Effector memory CD4-positive, alpha-beta T cell (primary cell): ENCODE measurements around the gene SLC39A9.

Experiments
- DNase-seq, 3 donors: peaks; one replicate each; pipeline ENCODE4 v3.0.0-alpha.2; 2020
- H3K27ac ChIP-seq: 2 replicates; pipeline ENCODE4 v1.7.0; 2013; ENCODE audit warnings: mild to moderate bottlenecking, low read length, moderate library complexity; ENCODE audit not compliant: insufficient read depth, poor library complexity, severe bottlenecking
- H3K27me3 ChIP-seq: replicated peaks from 2 replicates; pipeline ENCODE4 v1.7.0; 2013; ENCODE audit warnings: mild to moderate bottlenecking, low read length; ENCODE audit not compliant: insufficient read depth, control insufficient read depth, poor library complexity, severe bottlenecking
- H3K36me3 ChIP-seq: 2 replicates; pipeline ENCODE4 v1.7.0; 2013; ENCODE audit warnings: mild to moderate bottlenecking, low read length, moderate library complexity; ENCODE audit not compliant: control insufficient read depth, insufficient read depth
- H3K4me1 ChIP-seq: 2 replicates; pipeline ENCODE4 v1.7.0; 2013; ENCODE audit warnings: low read length, mild to moderate bottlenecking; ENCODE audit not compliant: control insufficient read depth, insufficient read depth, poor library complexity, severe bottlenecking
- H3K4me3 ChIP-seq: 2 replicates; pipeline ENCODE4 v1.7.0; 2013; ENCODE audit warnings: low read length, low read depth, mild to moderate bottlenecking; ENCODE audit not compliant: insufficient read depth, poor library complexity, severe bottlenecking
- H3K9me3 ChIP-seq: 2 replicates; pipeline ENCODE4 v1.7.0; 2013; ENCODE audit warnings: mild to moderate bottlenecking, low read length, moderate library complexity; ENCODE audit not compliant: control insufficient read depth

The SLC39A9 gene

DNA sequence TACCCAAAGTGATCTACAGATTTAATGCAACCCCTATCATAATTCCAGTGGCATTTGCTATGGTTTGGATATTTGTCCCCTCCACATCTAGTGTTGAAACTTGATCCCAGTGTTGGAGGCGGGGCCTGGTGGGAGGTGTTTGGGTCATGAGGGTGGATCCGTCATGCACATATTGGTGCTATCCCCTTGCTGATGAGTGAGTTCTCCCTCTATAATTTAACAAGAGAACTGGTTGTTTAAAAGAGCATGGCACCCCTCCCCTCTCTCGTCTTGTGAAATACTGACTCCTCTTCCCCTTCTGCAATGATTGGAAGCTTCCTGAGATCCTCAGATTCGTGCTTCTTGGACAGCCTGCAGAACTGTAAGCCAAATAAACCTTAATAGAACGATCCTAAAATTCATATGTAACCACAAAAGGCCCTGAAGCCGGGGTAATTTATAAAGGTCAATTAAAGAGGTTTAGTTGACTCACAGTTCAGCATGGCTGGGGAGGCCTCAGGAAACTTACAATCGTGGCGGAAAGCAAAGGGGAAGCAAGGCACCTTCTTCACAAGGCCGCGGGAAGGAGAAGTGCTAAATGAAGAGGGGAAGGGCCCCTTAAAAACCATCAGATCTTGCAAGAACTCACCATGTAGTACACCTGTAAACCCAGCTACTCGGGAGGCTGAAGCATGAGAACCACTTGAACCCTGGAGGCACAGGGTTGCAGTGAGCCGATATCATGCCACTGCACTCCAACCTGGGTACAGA lies 41.2 kb downstream of the SLC39A9 start:
- H3K4me1 ChIP-seq, result no peaks in the 10 kb centered on the region
- H3K9me3 ChIP-seq, result no peaks in the 10 kb centered on the region
- no peaks in the 10 kb centered on the region for H3K36me3 ChIP-seq
- no peak overlapping the region for H3K4me3 ChIP-seq
- H3K27ac ChIP-seq, result no peak overlapping the region
- DNase-seq, result no peak
- no peaks in the 10 kb centered on the region for H3K27me3 ChIP-seq

GRCh38 chr14:69441948-69442347 lies 43.5 kb downstream of the SLC39A9 start:
- Histone ChIP-seq H3K36me3 (no peaks in the 10 kb centered on the region), H3K27ac (no peak overlapping the region), H3K27me3 (no peaks in the 10 kb centered on the region), H3K4me1 (no peaks in the 10 kb centered on the region), H3K9me3 (no peaks in the 10 kb centered on the region), H3K4me3 (no peak overlapping the region)
- DNase-seq, result no peak

DNA sequence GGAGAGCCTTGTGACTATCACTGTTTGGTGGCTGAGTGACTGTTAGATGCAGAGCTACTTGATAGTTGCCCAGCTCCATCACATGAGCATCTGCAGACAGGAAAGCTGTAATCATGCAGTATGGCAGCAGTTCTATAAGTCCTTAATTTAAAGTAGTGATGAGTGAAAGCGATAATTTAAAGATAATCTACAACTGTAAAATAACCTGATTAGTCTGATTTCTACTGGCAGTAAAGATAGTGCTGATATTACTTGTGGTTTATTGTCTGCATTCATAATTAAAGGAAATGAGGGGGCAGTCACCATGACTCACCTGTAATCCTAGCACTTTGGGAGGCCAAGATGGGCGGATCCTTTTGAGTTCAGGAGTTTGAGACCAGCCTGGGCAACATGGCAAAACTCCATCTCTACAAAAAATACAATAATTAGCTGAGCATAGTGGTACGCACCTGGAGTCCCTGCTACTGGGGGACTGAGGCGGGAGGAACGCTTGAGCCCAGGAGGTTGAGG lies 44.9 kb downstream of the SLC39A9 start:
- H3K36me3 ChIP-seq, result no peaks in the 10 kb centered on the region
- H3K4me3 ChIP-seq, result no peak overlapping the region
- H3K4me1 ChIP-seq, result no peaks in the 10 kb centered on the region
- DNase-seq, result no peak
- H3K27me3 ChIP-seq, result no peaks in the 10 kb centered on the region
- no peaks in the 10 kb centered on the region for H3K9me3 ChIP-seq
- H3K27ac ChIP-seq, result no peak overlapping the region

- H3K36me3 ChIP-seq, result no peaks in the 10 kb centered on the region
- no peaks in the 10 kb centered on the region for H3K4me1 ChIP-seq
- no peak overlapping the region for H3K4me3 ChIP-seq
- H3K27ac ChIP-seq, result no peak overlapping the region
- H3K27me3 ChIP-seq, result no peaks in the 10 kb centered on the region
- no peaks in the 10 kb centered on the region for H3K9me3 ChIP-seq
- DNase-seq, result no peak
Observed at GRCh38 chr14:69449216-69449615, 50.7 kb downstream of the SLC39A9 start.

- H3K27ac ChIP-seq, result no peak overlapping the region
- no peaks in the 10 kb centered on the region for H3K9me3 ChIP-seq
- H3K27me3 ChIP-seq, result no peaks in the 10 kb centered on the region
- H3K4me3 ChIP-seq, result no peak overlapping the region
- peaks cover 14% of the 10 kb centered on the region for H3K36me3 ChIP-seq
- H3K4me1 ChIP-seq, result no peaks in the 10 kb centered on the region
- DNase-seq, result no peak
Observed at GRCh38 chr14:69451941-69452340, 53.4 kb downstream of the SLC39A9 start.

- Histone ChIP-seq H3K4me3 (no peak overlapping the region), H3K4me1 (no peaks in the 10 kb centered on the region), H3K27me3 (no peaks in the 10 kb centered on the region), H3K27ac (no peak overlapping the region), H3K36me3 (peaks cover 27% of the 10 kb centered on the region), H3K9me3 (no peaks in the 10 kb centered on the region)
- no peak for DNase-seq
Observed at GRCh38 chr14:69458350-69458749, 59.9 kb downstream of the SLC39A9 start.

GRCh38 chr14:69459122-69459521 lies 60.6 kb downstream of the SLC39A9 start:
- no peak for DNase-seq
- Histone ChIP-seq H3K36me3 (peaks cover 27% of the 10 kb centered on the region), H3K9me3 (no peaks in the 10 kb centered on the region), H3K27me3 (no peaks in the 10 kb centered on the region), H3K4me1 (no peaks in the 10 kb centered on the region), H3K27ac (no peak overlapping the region), H3K4me3 (no peak overlapping the region)

DNA sequence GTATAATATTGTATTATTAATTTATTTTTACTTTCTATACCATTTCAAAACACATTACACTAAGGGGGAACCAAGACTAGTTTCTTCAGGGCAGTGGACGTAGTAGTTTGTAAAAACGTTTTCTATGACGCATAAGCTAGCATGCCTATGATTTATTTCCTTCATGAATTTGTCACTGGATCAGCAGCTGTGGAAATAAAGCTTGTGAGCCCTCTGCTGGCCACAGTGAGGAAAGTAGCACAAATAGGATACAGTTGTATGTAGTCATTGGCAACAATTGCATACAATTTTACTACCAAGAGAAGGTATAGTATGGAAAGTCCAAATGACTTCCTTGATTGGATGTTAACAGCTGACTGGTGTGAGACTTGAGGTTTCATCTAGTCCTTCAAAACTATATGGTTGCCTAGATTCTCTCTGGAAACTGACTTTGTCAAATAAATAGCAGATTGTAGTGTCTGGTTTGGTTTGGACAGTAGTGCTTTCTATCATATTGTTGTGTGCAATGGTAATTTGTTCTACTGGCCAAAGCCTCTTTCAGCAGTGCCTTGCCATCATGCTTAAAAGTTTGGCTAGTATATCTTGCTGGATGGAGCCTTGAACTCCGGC lies 61.7 kb downstream of the SLC39A9 start:
- DNase-seq, result peak in 2 of 3 donors; percentile 6 to 29
- H3K4me1 ChIP-seq, result no peaks in the 10 kb centered on the region
- no peak overlapping the region for H3K27ac ChIP-seq
- H3K4me3 ChIP-seq, result no peak overlapping the region
- H3K36me3 ChIP-seq, result peaks cover 27% of the 10 kb centered on the region
- no peaks in the 10 kb centered on the region for H3K27me3 ChIP-seq
- no peaks in the 10 kb centered on the region for H3K9me3 ChIP-seq

DNA sequence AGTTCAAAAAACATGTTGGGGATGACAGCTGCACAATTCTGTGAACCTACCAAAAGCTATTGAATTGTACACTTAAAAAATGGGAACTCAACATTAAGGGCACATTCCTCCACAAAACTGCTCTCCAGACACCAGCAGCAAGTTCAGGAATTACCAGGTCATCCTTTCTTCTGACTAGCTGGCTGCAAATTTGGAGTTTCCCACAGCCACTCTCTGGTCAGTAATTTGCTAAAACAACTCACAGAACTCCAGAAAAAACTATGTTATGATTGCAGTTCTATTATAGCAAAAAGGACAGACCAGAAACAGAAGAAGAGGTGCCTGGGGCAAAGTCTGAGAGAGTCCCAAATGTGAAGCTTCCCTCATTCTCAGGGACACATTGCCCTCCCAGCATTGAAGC lies 65.9 kb downstream of the SLC39A9 start:
- DNase-seq, result no peak
- peaks cover under 1% of the 10 kb centered on the region for H3K36me3 ChIP-seq
- H3K4me1 ChIP-seq, result no peaks in the 10 kb centered on the region
- H3K4me3 ChIP-seq, result no peak overlapping the region
- H3K27ac ChIP-seq, result no peak overlapping the region
- H3K27me3 ChIP-seq, result no peaks in the 10 kb centered on the region
- no peaks in the 10 kb centered on the region for H3K9me3 ChIP-seq

- Histone ChIP-seq H3K9me3 (no peaks in the 10 kb centered on the region), H3K36me3 (no peaks in the 10 kb centered on the region), H3K27ac (no peak overlapping the region), H3K4me1 (no peaks in the 10 kb centered on the region), H3K4me3 (no peak overlapping the region), H3K27me3 (no peaks in the 10 kb centered on the region)
- DNase-seq, result no peak
Observed at GRCh38 chr14:69464829-69465228, 66.3 kb downstream of the SLC39A9 start.
